ENCODE results near the gene NFIB. TPM values are rescaled to one million over a fixed set of nuclear protein-coding genes. Genes with fewer than 3 reads are reported as not detected.

Gene NFIB
- total RNA-seq, 1 experiment from 2014 or later: 14.3 TPM

DNA sequence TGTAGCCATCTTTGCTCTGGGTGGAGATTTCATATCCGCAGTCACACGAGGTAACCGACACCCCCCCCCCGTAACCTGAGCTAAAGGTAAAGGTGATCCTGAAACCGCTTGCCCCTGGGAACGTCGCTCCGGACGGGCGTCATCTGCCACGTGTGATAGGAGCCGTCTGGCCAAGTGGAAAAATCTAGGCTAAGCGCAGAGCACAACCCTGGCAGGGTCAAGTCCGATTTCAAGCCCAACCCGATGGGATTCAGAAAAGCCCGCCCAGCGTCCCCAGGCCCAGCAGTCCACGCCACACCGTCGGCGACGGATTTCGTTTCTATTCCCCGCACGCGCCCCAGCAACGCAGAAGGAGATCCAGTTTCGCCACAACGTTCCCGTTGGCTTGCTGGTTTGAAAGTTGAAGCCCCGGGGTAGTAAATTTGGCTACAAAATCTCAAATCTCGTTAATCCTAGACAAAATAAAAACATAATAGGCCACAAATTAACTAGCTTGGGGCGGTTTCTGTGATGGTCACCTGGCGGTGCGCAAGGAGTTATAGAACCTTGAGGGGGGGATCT lies 32.4 kb upstream of the NFIB start:
- peaks cover 41 to 42% of the 10 kb centered on the region in 2 experiments for H3K4me1 Mint-ChIP-seq
- H3K18ac ChIP-seq (ENCODE audit: insufficient read length, low read depth, low read length): peak overlapping the region; percentile 61
- no peak overlapping the region for H3K56ac ChIP-seq (ENCODE audit: insufficient read length, low read depth, low read length)
- peaks cover 30% of the 10 kb centered on the region for H3K27me3 ChIP-seq (ENCODE audit: insufficient read depth, low read length)
- H3K27ac ChIP-seq (ENCODE audit: insufficient read length, low read depth, low read length): no peak overlapping the region
- no peak overlapping the region for H4K8ac ChIP-seq (replicated peaks; ENCODE audit: insufficient read length, low read depth, low read length)
- H2BK120ac ChIP-seq (ENCODE audit: low read depth, low read length, poor library complexity, severe bottlenecking): no peak overlapping the region
- no peaks in the 10 kb centered on the region for H3K79me2 ChIP-seq (ENCODE audit: insufficient read depth, low read length)
- peaks cover 62% of the 10 kb centered on the region for H3K27me3 Mint-ChIP-seq (ENCODE audit: low read depth)
- H4K5ac ChIP-seq (ENCODE audit: insufficient read length, low read depth, low read length): no peak overlapping the region
- no peak overlapping the region for H2AFZ ChIP-seq (ENCODE audit: low read length)
- peak overlapping the region; percentile 53 for H3K4me2 ChIP-seq (ENCODE audit: insufficient read depth, insufficient read length, low read length)
- no peaks in the 10 kb centered on the region for H3K9me3 ChIP-seq (ENCODE audit: control insufficient read depth, low read depth, low read length)
- no peak overlapping the region for H3K4ac ChIP-seq (ENCODE audit: low read depth, low read length)
- no CpG with 5 or more reads among the region's 35 CpGs for WGBS (ENCODE audit: extremely low coverage, insufficient read length, low lambda C conversion rate)
- H3K4me1 ChIP-seq (ENCODE audit: insufficient read depth, low read length): no peaks in the 10 kb centered on the region; the same call in 1 of the 2 replicates
- H3K36me3 Mint-ChIP-seq (ENCODE audit: insufficient read depth in 1 of 3, low read depth in 3 of 3): no peaks in the 10 kb centered on the region
- no peak overlapping the region for H3K23ac ChIP-seq (ENCODE audit: insufficient read length, low read depth, low read length)
- no peak overlapping the region for H3K4me3 Mint-ChIP-seq
- H3K79me1 ChIP-seq (ENCODE audit: insufficient read depth, low read depth, low read length, poor library complexity, severe bottlenecking): no peaks in the 10 kb centered on the region
- H4K91ac ChIP-seq (ENCODE audit: insufficient read length, low read depth, low read length): no peak overlapping the region
- no peak overlapping the region for H2BK12ac ChIP-seq (ENCODE audit: insufficient read length, low read depth, low read length)
- no peak overlapping the region for H2AK5ac ChIP-seq (ENCODE audit: insufficient read length, low read length)
- no peak overlapping the region for H3T11ph ChIP-seq (ENCODE audit: low read length)
- no peaks in the 10 kb centered on the region for H4K20me1 ChIP-seq (ENCODE audit: control insufficient read depth, insufficient read depth, insufficient read length)
- no peak overlapping the region for H2BK5ac ChIP-seq (ENCODE audit: insufficient read length, low read length)
- peak; percentile 75 for DNase-seq
- H2BK20ac ChIP-seq (ENCODE audit: low read depth, low read length, poor library complexity, severe bottlenecking): no peak overlapping the region
- H3K9ac ChIP-seq (ENCODE audit: extremely low read depth, insufficient read length, low read length): peak overlapping the region; percentile 21
- no peaks in the 10 kb centered on the region for H3K9me3 Mint-ChIP-seq
- peak overlapping the region in 1 of 3 experiments; percentile 72; a peak in 2 of 7 replicates for H3K27ac Mint-ChIP-seq
- peaks cover 53% of the 10 kb centered on the region for H3K23me2 ChIP-seq (ENCODE audit: insufficient read length, low read depth, low read length, poor library complexity, severe bottlenecking)
- no peak overlapping the region for H2BK15ac ChIP-seq (ENCODE audit: low read depth, low read length)
- no peak for TF ChIP-seq CTCF (conservative IDR thresholded peaks at IDR 0.05)
- peak overlapping the region; percentile 79; the same call in 1 of the 2 replicates for H3K14ac ChIP-seq (ENCODE audit: insufficient read depth, low read length)

All from H9 (cell line).